Effector memory CD4-positive, alpha-beta T cell (primary cell): ENCODE measurements around the gene TRMT11.

Experiments
- DNase-seq, 3 donors: peaks; one replicate each; pipeline ENCODE4 v3.0.0-alpha.2; 2020
- H3K27ac ChIP-seq: 2 replicates; pipeline ENCODE4 v1.7.0; 2013; ENCODE audit warnings: mild to moderate bottlenecking, low read length, moderate library complexity; ENCODE audit not compliant: insufficient read depth, poor library complexity, severe bottlenecking
- H3K27me3 ChIP-seq: replicated peaks from 2 replicates; pipeline ENCODE4 v1.7.0; 2013; ENCODE audit warnings: mild to moderate bottlenecking, low read length; ENCODE audit not compliant: insufficient read depth, control insufficient read depth, poor library complexity, severe bottlenecking
- H3K36me3 ChIP-seq: 2 replicates; pipeline ENCODE4 v1.7.0; 2013; ENCODE audit warnings: mild to moderate bottlenecking, low read length, moderate library complexity; ENCODE audit not compliant: control insufficient read depth, insufficient read depth
- H3K4me1 ChIP-seq: 2 replicates; pipeline ENCODE4 v1.7.0; 2013; ENCODE audit warnings: low read length, mild to moderate bottlenecking; ENCODE audit not compliant: control insufficient read depth, insufficient read depth, poor library complexity, severe bottlenecking
- H3K4me3 ChIP-seq: 2 replicates; pipeline ENCODE4 v1.7.0; 2013; ENCODE audit warnings: low read length, low read depth, mild to moderate bottlenecking; ENCODE audit not compliant: insufficient read depth, poor library complexity, severe bottlenecking
- H3K9me3 ChIP-seq: 2 replicates; pipeline ENCODE4 v1.7.0; 2013; ENCODE audit warnings: mild to moderate bottlenecking, low read length, moderate library complexity; ENCODE audit not compliant: control insufficient read depth

Gene TRMT11

DNA sequence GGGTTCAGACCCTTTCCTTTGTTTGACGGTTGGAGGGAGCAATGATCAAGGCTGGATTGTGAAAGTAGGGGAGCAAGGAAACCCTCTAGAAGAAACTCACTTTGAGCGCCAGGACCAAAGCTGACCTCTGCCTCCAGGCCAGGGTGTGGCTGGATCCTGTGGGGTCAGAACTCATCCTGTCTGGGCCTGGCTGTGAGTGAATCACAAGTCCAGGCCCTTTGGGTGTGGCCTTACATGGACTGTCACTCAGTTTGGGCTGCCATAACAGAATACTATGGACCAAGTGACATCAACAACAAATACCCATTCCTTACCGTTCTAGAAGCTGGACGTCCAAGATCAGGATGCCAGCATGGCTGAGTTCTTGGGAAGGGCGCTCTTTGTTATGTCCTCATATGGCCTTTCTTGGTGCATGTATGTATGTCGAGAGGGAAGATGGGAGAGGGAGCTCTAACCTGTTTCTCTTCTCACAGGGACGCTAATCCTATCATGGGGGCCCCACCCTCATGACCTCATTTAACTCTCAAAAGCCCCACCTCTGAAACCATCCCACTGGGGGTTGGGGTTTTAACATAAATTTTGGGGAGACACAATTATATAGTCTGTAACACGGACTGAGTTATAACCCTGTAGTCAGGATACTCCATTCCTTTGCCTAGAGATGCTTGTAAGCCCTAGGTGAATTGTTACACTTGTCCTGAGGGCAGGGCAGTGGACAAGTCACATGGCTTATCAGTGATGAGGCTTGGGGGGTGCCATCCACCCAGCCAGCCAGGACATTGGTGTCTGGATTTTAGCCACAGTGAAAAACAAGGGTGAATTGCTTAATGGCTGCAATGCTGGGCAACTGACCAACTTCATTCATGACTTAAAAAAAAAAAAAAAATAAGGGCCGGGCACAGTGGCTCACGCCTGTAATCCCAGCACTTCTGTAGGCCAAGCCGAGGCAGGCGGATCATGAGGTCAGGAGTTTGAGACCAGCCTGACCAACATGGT, 80.0 kb downstream of the TRMT11 start:
- no peak for DNase-seq
- no peaks in the 10 kb centered on the region for H3K36me3 ChIP-seq
- H3K9me3 ChIP-seq: peaks cover 6% of the 10 kb centered on the region

GRCh38 chr6:126067073-126067472, 80.7 kb downstream of the TRMT11 start:
- Histone ChIP-seq H3K27ac (no peak overlapping the region), H3K4me3 (no peak overlapping the region), H3K27me3 (no peaks in the 10 kb centered on the region), H3K9me3 (peaks cover 6% of the 10 kb centered on the region), H3K4me1 (no peaks in the 10 kb centered on the region), H3K36me3 (no peaks in the 10 kb centered on the region)
- no peak for DNase-seq

More for the DNA sequence above, 80.0 kb downstream of the TRMT11 start:
- H3K4me1 ChIP-seq: no peaks in the 10 kb centered on the region
- H3K4me3 ChIP-seq: no peak overlapping the region
- H3K27ac ChIP-seq: no peak overlapping the region
- H3K27me3 ChIP-seq: no peaks in the 10 kb centered on the region

DNA sequence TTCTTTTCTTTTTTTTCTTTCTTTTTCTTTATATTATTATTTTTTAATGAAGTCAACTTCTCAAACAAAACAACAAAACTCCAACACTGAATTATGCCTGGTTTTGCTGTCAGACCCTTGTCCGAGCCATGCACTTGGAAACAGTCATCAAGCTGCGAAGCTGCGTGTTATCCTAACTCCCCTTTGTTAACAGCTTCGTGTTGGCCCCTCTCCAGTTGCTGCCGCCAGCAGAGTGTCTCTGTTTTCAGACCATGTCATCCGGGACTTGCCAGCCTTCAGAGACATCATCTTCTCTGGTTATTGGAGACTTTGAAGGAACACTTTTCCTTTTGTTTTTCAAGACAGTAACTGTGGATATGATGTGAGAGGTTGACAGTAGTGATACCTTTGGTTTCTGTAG, 83.1 kb downstream of the TRMT11 start:
- Histone ChIP-seq H3K27me3 (no peaks in the 10 kb centered on the region), H3K27ac (no peak overlapping the region), H3K4me1 (no peaks in the 10 kb centered on the region), H3K4me3 (no peak overlapping the region), H3K9me3 (peaks cover 6% of the 10 kb centered on the region), H3K36me3 (no peaks in the 10 kb centered on the region)
- no peak for DNase-seq

GRCh38 chr6:126071000-126071647, 84.8 kb downstream of the TRMT11 start:
- peaks cover 4% of the 10 kb centered on the region for H3K9me3 ChIP-seq
- no peak for DNase-seq
- H3K4me1 ChIP-seq: no peaks in the 10 kb centered on the region

DNA sequence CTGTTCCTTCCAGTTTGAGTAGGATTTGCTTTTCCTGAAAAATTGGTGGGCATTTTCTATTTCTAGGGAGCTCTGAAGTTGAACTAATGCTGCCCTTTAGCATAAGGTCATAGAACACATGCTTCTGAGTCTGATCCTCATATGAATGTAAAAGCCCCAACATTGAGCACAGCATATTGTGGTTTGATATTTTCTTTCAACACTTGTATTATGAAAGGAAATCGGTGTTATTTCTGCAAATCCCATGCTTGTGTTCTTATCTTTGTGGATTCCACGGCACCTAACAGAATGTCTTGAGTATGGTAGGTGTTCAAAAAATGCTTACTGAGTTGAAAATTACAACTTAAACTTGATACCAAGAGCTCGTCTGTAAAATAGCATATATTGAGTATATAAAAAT, 85.8 kb downstream of the TRMT11 start:
- H3K27me3 ChIP-seq: no peaks in the 10 kb centered on the region
- H3K27ac ChIP-seq: no peak overlapping the region
- H3K4me1 ChIP-seq: no peaks in the 10 kb centered on the region
- DNase-seq: no peak
- no peak overlapping the region for H3K4me3 ChIP-seq
- H3K9me3 ChIP-seq: no peaks in the 10 kb centered on the region
- no peaks in the 10 kb centered on the region for H3K36me3 ChIP-seq

More at GRCh38 chr6:126071000-126071647, 84.8 kb downstream of the TRMT11 start:
- Histone ChIP-seq H3K36me3 (no peaks in the 10 kb centered on the region), H3K27ac (no peak overlapping the region), H3K4me3 (no peak overlapping the region), H3K27me3 (no peaks in the 10 kb centered on the region)

DNA sequence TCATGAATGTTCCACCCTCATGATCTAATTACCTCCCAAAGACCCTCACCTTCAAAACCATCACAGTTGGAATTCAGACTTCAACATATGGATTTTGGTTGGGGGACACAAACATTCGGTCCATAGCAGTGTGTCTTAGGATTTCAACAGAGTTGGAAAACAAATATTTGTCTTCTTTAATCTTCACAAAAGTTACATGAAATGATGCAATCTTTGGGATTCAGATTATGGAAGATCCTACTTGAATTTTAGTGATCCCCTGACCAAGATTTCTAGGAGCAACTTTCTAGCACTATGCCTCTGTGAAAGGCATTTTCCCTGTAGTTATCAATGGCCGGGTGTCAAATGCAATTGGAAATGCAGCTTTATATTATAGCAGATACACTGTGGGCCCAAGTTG, 86.5 kb downstream of the TRMT11 start:
- no peaks in the 10 kb centered on the region for H3K4me1 ChIP-seq
- no peaks in the 10 kb centered on the region for H3K27me3 ChIP-seq
- no peak for DNase-seq
- no peak overlapping the region for H3K4me3 ChIP-seq
- H3K27ac ChIP-seq: no peak overlapping the region
- H3K9me3 ChIP-seq: no peaks in the 10 kb centered on the region
- no peaks in the 10 kb centered on the region for H3K36me3 ChIP-seq

DNA sequence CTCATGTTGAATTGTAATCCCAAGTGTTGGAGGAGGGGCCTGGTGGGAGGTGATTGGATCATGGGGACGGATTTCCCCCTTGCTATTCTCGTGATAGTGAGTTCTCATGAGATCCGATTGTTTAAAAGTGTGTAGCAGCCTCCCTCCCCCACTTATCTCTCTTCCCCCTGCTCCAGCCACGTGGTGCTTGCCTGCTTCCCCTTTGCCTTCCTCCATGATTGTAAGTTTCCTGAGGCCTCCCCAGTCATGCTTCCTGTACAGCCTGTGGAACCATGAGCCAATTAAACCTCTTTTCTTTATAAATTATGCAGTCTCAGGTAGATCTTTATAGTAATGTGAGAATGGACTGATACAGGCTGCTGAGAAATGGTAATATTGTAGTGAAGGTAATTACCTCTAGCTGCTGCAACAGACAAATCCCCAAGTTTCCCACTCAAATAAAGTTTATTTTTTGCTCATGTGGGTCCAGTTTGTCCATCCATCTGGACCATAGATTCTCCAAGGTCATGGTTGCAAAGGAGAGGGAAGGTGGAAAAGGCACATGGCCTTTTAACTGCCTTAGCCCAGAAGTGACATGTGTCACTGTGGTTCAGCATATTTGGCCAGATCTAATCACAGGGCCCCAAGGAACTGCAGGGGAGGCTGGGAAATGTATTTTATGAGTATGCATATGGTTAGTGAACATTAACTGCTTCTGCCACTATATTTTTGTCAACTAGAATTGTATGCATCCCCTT, 89.2 kb downstream of the TRMT11 start:
- Histone ChIP-seq H3K36me3 (no peaks in the 10 kb centered on the region), H3K9me3 (no peaks in the 10 kb centered on the region), H3K27me3 (no peaks in the 10 kb centered on the region), H3K4me1 (no peaks in the 10 kb centered on the region), H3K4me3 (no peak overlapping the region), H3K27ac (no peak overlapping the region)
- no peak for DNase-seq

- H3K9me3 ChIP-seq: no peaks in the 10 kb centered on the region
- no peaks in the 10 kb centered on the region for H3K27me3 ChIP-seq
- no peak overlapping the region for H3K27ac ChIP-seq
- H3K4me3 ChIP-seq: no peak overlapping the region
- H3K4me1 ChIP-seq: no peaks in the 10 kb centered on the region
- no peaks in the 10 kb centered on the region for H3K36me3 ChIP-seq
- DNase-seq: no peak
These were observed 90.8 kb downstream of the TRMT11 start for GRCh38 chr6:126076992-126077664.

- Histone ChIP-seq H3K4me3 (no peak overlapping the region), H3K27ac (no peak overlapping the region)
- DNase-seq: no peak
These were observed 91.8 kb downstream of the TRMT11 start for GRCh38 chr6:126077810-126078776.

More at GRCh38 chr6:126077810-126078776, 91.8 kb downstream of the TRMT11 start:
- Histone ChIP-seq H3K9me3 (no peaks in the 10 kb centered on the region), H3K4me1 (no peaks in the 10 kb centered on the region), H3K27me3 (no peaks in the 10 kb centered on the region), H3K36me3 (no peaks in the 10 kb centered on the region)
